HepG2 (cell line): Measurements from ENCODE around the gene NAA15.

Experiments used
- EP300 ChIP-seq, 3 experiments: sonication (generic) in 1 of 3; formaldehyde crosslinking in 1 of 3; IDR thresholded peaks; 2 replicates each; pipeline versions ENCODE4 v1.5.1 to v1.6.1; 2011 to 2020; ENCODE audit warnings: low read depth in 2 of 3, low read length in 2 of 3, borderline replicate concordance in 1 of 3, improper control_type of control experiment in 1 of 3, mild to moderate bottlenecking in 1 of 3, missing genetic modification reagents in 1 of 3, moderate library complexity in 1 of 3
- HDAC2 ChIP-seq: sonication (generic); formaldehyde crosslinking; IDR thresholded peaks from 2 replicates; pipeline ENCODE4 v1.4.0; 2020; ENCODE audit warnings: missing genetic modification reagents
- KAT7 ChIP-seq: IDR thresholded peaks from 2 replicates; pipeline ENCODE4 v1.6.1; 2018; ENCODE audit warnings: borderline replicate concordance, missing compliant biosample characterization
- SMAD3 ChIP-seq: sonication (generic); formaldehyde crosslinking; IDR thresholded peaks from 2 replicates; pipeline ENCODE4 v1.4.0; 2020; ENCODE audit warnings: missing genetic modification reagents
- TRIM24 ChIP-seq: sonication (generic); formaldehyde crosslinking; IDR thresholded peaks from 2 replicates; pipeline ENCODE4 v1.8.0; 2022; ENCODE audit warnings: mild to moderate bottlenecking, missing genetic modification reagents
- ZSCAN30 ChIP-seq: sonication (generic); formaldehyde crosslinking; IDR thresholded peaks from 2 replicates; pipeline ENCODE4 v1.5.0; 2020; ENCODE audit warnings: mild to moderate bottlenecking, missing genetic modification reagents

GRCh38 chr4:139389102-139389501, 87.8 kb downstream of the NAA15 start:
- TF ChIP-seq EP300 (IDR thresholded peaks at IDR 0.05; ENCODE audit: low read depth in 2 of 2, low read length in 2 of 2) = no peak
- no peak for TF ChIP-seq EP300 (CRISPR knock-in tag; IDR thresholded peaks at IDR 0.05; ENCODE audit: borderline replicate concordance)
- no peak for TF ChIP-seq SMAD3 (CRISPR knock-in tag)
- no peak for TF ChIP-seq HDAC2 (CRISPR knock-in tag)
- TF ChIP-seq KAT7 (CRISPR knock-in tag) = no peak
- no peak for TF ChIP-seq ZSCAN30 (CRISPR knock-in tag)
- no peak for TF ChIP-seq TRIM24 (CRISPR knock-in tag)
